Left lung (tissue), 10 donors: ENCODE results near the gene GPD1L. TPM values are rescaled to one million over a fixed set of nuclear protein-coding genes. Genes with fewer than 3 reads are reported as not detected.

ENCODE experiments used
- ATAC-seq: fragments of 200-7000 bp; cut with Tn5 transposase; one replicate; pipeline ENCODE4 v1.9.1; 2020; ENCODE audit warnings: moderate library complexity
- DNase-seq, 4 donors: peaks; one replicate each; pipeline ENCODE4 v3.0.0-alpha.2; 2013 to 2020
- H3K27ac ChIP-seq, 2 donors: fragments of 200-600 bp; sonication (generic) in 1 of 2; one replicate each; pipeline versions ENCODE4 v1.5.0 to v1.8.0; 2020 to 2021
- H3K27me3 ChIP-seq, 2 donors: fragments of 200-600 bp; sonication (generic) in 1 of 2; one replicate each; pipeline versions ENCODE4 v1.5.0 to v1.8.0; 2020 to 2021
- H3K36me3 ChIP-seq, 2 donors: fragments of 200-600 bp; sonication (generic) in 1 of 2; one replicate each; pipeline versions ENCODE4 v1.5.0 to v1.8.0; 2020 to 2021
- H3K4me1 ChIP-seq, 2 donors: fragments of 200-600 bp; one replicate each; pipeline ENCODE4 v1.8.0; 2021
- H3K4me3 ChIP-seq, 2 donors: fragments of 200-600 bp; sonication (generic) in 1 of 2; one replicate each; pipeline versions ENCODE4 v1.5.0 to v1.8.0; 2020 to 2021; ENCODE audit warnings: mild to moderate bottlenecking in 1 of 2
- H3K9me3 ChIP-seq, 2 donors: fragments of 200-600 bp; sonication (generic) in 1 of 2; one replicate each; pipeline versions ENCODE4 v1.5.0 to v1.8.0; 2020 to 2021
- CTCF ChIP-seq, 2 donors: fragments of 200-600 bp; sonication (generic) in 1 of 2; IDR thresholded peaks; one replicate each; pipeline versions ENCODE4 v1.5.0 to v1.8.0; 2021; ENCODE audit warnings: antibody characterized with exemption in 2 of 2
- intact Hi-C, 2 donors: fragments of 100-400 bp; cut with DNase I; formaldehyde crosslinking; loops; one replicate each; pipeline versions ENCODE4 v1.11.2 to v1.14.2; 2022
- polyA plus RNA-seq, 6 donors: library from polyadenylated mRNA; unstranded; fragments of 120-200 nt; gene quantifications; one replicate each; pipeline ENCODE4 v1.2.1, GENCODE V29; 2013; ENCODE audit not compliant: insufficient read length in 6 of 6
- total RNA-seq, 2 donors: library from RNA; stranded (reverse); fragmentation: NEBNext Ultra II Directional; extraction: Animal tissue kit (Norgen Biotek cat#: 25700); gene quantifications; one replicate each; pipeline ENCODE4 v1.2.1, GENCODE V29; 2021
- donor health status: DM: no; HTN: yes; CAD: no.
- donor health status: DM: no; HTN: no; CAD: no.

The GPD1L gene
- total and polyA plus RNA-seq, 8 donors: 36.0 to 62.4 (median 41.9) TPM

DNA sequence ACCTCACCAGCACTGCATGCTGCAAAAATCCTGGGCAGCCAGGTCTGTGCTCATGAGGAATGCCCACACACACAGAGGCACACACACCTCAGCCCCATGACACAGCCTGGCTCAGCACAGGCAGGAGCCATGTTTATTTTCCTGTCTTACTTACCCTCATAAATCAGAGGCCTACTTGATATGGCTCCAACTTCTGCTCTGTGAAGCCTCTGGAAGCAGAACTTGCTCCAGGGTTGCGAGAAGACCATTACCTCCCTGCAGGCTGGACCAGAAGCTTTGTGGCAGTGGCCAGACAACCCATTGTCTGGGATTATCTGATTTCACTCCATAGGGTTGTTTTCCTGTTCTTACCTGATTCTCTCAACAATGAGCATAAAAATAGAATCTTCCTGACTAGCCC, 88.2 kb downstream of the GPD1L start:
- TF ChIP-seq CTCF (IDR thresholded peaks at IDR 0.05): no peak
- H3K4me1 ChIP-seq: no peaks in the 10 kb centered on the region
- no peak for DNase-seq
- H3K4me3 ChIP-seq: no peak overlapping the region
- H3K36me3 ChIP-seq: no peaks in the 10 kb centered on the region
- no peak for ATAC-seq
- no peaks in the 10 kb centered on the region for H3K9me3 ChIP-seq
- no peaks in the 10 kb centered on the region for H3K27me3 ChIP-seq
- intact Hi-C loops: no loop called here
- H3K27ac ChIP-seq: no peak overlapping the region

DNA sequence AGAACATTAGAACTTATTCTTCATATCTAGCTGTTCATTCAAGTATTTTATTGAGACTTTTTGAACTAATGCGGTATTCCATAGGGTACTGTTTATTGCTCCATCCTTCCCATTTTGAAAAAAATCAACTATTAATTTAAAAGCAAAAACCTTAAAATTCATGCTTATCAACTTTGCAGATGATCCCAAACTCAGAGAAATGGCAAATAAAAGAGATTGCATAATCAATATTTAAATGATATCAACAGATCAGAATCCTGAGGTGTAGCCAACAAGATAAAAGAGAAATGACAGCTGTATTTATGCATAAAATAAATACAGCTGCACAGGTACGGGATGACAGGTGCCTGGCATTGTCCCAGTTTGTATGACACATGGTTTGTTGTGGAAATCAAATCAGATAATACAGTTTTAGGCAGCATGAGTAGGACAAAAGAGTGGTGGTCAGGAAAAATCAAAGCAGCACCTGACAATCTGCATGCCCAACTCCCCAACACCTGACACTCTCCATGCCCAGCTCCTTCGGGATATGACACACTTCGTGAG, 89.6 kb downstream of the GPD1L start:
- intact Hi-C loops: no loop called here
- DNase-seq: no peak
- no peak for TF ChIP-seq CTCF (IDR thresholded peaks at IDR 0.05)
- no peaks in the 10 kb centered on the region for H3K9me3 ChIP-seq
- H3K4me3 ChIP-seq: no peak overlapping the region
- no peaks in the 10 kb centered on the region for H3K27me3 ChIP-seq
- no peaks in the 10 kb centered on the region for H3K36me3 ChIP-seq
- ATAC-seq: no peak
- peaks cover 0 to under 1% of the 10 kb centered on the region in 2 donors for H3K4me1 ChIP-seq
- no peak overlapping the region for H3K27ac ChIP-seq

DNA sequence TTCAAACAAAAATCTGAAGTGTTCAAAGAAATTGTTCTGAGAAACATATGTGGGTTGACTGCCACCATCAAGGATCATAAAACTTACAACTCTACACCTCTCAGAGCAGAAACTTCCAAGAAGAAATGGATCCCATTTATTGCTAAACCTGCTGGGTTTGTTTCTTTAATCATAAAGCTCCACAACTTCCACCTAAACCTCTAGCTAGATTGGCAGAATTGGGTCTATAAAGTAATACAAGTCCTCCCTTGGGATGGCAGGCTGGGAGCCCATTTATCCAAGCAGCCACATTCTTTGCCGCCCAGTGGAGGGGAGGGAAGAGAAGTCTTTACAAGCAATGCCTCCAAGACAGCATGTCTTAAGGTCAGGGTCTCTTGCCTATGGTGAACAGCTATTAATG, 91.6 kb downstream of the GPD1L start:
- Histone ChIP-seq H3K27ac (no peak overlapping the region), H3K36me3 (no peaks in the 10 kb centered on the region), H3K4me1 (peaks cover 5 to 7% of the 10 kb centered on the region in 2 donors), H3K27me3 (no peaks in the 10 kb centered on the region), H3K9me3 (no peaks in the 10 kb centered on the region), H3K4me3 (no peak overlapping the region)
- intact Hi-C loops: no loop called here
- DNase-seq: no peak
- no peak for ATAC-seq
- TF ChIP-seq CTCF (IDR thresholded peaks at IDR 0.05): no peak

DNA sequence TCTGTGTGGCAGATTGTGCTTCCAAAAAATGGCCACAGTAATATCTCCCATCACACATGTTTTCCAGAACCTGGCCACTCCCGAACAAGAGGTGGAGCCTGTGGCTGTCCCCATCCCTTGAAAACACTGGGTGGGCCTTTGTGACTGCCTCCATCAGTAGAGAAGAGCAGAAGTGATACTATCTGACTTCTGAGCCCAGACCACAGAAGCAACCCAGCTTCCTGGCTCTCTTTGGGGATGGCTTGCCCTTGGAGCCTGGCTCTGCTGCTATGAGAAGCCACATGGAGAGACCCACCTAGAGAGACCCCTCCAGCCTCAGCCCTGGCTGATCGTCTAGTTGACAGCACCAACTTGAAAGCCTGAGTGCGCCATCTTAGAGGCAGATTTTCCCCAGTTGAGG, 92.3 kb downstream of the GPD1L start:
- no peak overlapping the region for H3K27ac ChIP-seq
- H3K36me3 ChIP-seq: no peaks in the 10 kb centered on the region
- H3K4me1 ChIP-seq: peaks cover 5 to 7% of the 10 kb centered on the region in 2 donors
- no peaks in the 10 kb centered on the region for H3K9me3 ChIP-seq
- intact Hi-C loops: no loop called here
- DNase-seq: no peak
- no peak for ATAC-seq
- no peak overlapping the region for H3K4me3 ChIP-seq
- TF ChIP-seq CTCF (IDR thresholded peaks at IDR 0.05): no peak
- H3K27me3 ChIP-seq: no peaks in the 10 kb centered on the region

DNA sequence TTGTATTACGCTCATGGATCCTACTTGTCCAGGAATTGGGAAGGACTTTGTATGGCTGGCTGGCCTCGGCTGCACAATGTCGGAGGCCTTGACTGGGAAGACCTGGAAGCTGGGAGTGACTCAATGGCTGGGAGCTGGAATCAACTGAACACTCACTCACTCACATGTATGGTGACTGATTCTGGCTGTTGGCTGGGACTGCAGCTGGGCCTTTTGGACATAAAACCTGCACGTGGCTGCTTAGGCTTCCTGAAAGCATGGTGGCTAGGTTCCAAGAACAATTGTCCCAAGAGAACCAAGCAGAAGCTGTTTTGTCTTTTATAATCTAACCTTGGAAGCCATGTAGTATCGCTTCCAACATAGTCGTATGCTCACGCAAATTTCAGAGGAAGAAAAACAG, 94.1 kb downstream of the GPD1L start:
- peak; percentile 30 for ATAC-seq

More for the DNA sequence above, 94.1 kb downstream of the GPD1L start:
- DNase-seq: no peak
- Histone ChIP-seq H3K4me3 (no peak overlapping the region), H3K36me3 (no peaks in the 10 kb centered on the region), H3K27ac (peak overlapping the region in 1 of 2 donors; percentile 24), H3K9me3 (no peaks in the 10 kb centered on the region), H3K4me1 (peaks cover 5 to 7% of the 10 kb centered on the region in 2 donors), H3K27me3 (no peaks in the 10 kb centered on the region)
- no peak for TF ChIP-seq CTCF (IDR thresholded peaks at IDR 0.05)
- intact Hi-C loops: no loop called here
